Stimulated activated CD8-positive, alpha-beta memory T cell treated with anti-CD3 and anti-CD28 coated beads, Interleukin-12 subunit alpha, Interleukin-12 subunit beta, amount 100 ng/mL, for 24 hours (primary cell): ENCODE measurements around the gene SMARCD1.
"Not testable (repeated sequence)": the region's sequence is repeated elsewhere in the genome, so short reads cannot be mapped to it uniquely, and the experiment has no call there.

Source experiments
- DNase-seq: peaks from one replicate; pipeline ENCODE4 v3.0.0-alpha.2; 2020; ENCODE audit errors: extremely low read depth

Gene SMARCD1

GRCh38 chr12:50077099-50077498 is 8.0 kb upstream of the SMARCD1 start:
- DNase-seq, result no peak

GRCh38 chr12:50078281-50078680 is 6.9 kb upstream of the SMARCD1 start:
- no peak for DNase-seq

- DNase-seq, result no peak
Measured at GRCh38 chr12:50079771-50080170, 5.4 kb upstream of the SMARCD1 start.

- no peak for DNase-seq
Measured at GRCh38 chr12:50081096-50081808, 3.9 kb upstream of the SMARCD1 start.

- DNase-seq, result no peak
Measured at GRCh38 chr12:50082644-50083043, 2.5 kb upstream of the SMARCD1 start.

- no peak for DNase-seq
Measured at GRCh38 chr12:50083301-50083700, 1.8 kb upstream of the SMARCD1 start.

GRCh38 chr12:50084409-50084774 is 750 bp upstream of the SMARCD1 start:
- not testable (repeated sequence) for DNase-seq

GRCh38 chr12:50085615-50086072 is 502 bp downstream of the SMARCD1 start:
- DNase-seq, result no peak

GRCh38 chr12:50086148-50086547 is 1.0 kb downstream of the SMARCD1 start:
- no peak for DNase-seq

GRCh38 chr12:50087151-50087550 is 2.0 kb downstream of the SMARCD1 start:
- no peak for DNase-seq

GRCh38 chr12:50087995-50088394 is 2.9 kb downstream of the SMARCD1 start:
- DNase-seq, result no peak

GRCh38 chr12:50088577-50089335 is 3.6 kb downstream of the SMARCD1 start:
- no peak for DNase-seq

GRCh38 chr12:50089730-50090129 is 4.6 kb downstream of the SMARCD1 start:
- DNase-seq, result no peak

- DNase-seq, result no peak
Measured at GRCh38 chr12:50090391-50090790, 5.2 kb downstream of the SMARCD1 start.

GRCh38 chr12:50097952-50098351 is 12.8 kb downstream of the SMARCD1 start:
- DNase-seq, result no peak

GRCh38 chr12:50099302-50100008 is 14.3 kb downstream of the SMARCD1 start:
- DNase-seq, result no peak

GRCh38 chr12:50100561-50100960 is 15.4 kb downstream of the SMARCD1 start:
- DNase-seq, result no peak

- no peak for DNase-seq
Measured at GRCh38 chr12:50101663-50102062, 16.5 kb downstream of the SMARCD1 start.

- DNase-seq, result no peak
Measured at GRCh38 chr12:50102131-50102531, 17.0 kb downstream of the SMARCD1 start.

- DNase-seq, result no peak
Measured at GRCh38 chr12:50102646-50103309, 17.6 kb downstream of the SMARCD1 start.

- DNase-seq, result no peak
Measured at GRCh38 chr12:50103351-50103750, 18.2 kb downstream of the SMARCD1 start.

- DNase-seq, result no peak
Measured at GRCh38 chr12:50103767-50104321, 18.7 kb downstream of the SMARCD1 start, which contains the start of gene GPD1. TSS of gene GPD1 (plus strand) at chr12:50104008. CDS start at chr12:50104051, 43 bp downstream.
